GM19324 (cell line): ENCODE data around the gene EEF1AKMT1.

ENCODE experiments used
- ATAC-seq: cut with Tn5 transposase; IDR thresholded peaks from one replicate; pipeline ENCODE4 v1.9.1; 2021; ENCODE audit warnings: mild to moderate bottlenecking, moderate library complexity; ENCODE audit not compliant: unreplicated experiment, low FRiP score

EEF1AKMT1 gene

GRCh38 chr13:20773194-20774080 is at the start of gene EEF1AKMT1:
Gene EEF1AKMT1 (minus strand): TSS chr13:20773961. CDS start chr13:20757598, 16,363 bp downstream.
- ATAC-seq: peak; percentile 96

- ATAC-seq: no peak
Observed at GRCh38 chr13:20823071-20823470, 49.3 kb upstream of the EEF1AKMT1 start.

DNA sequence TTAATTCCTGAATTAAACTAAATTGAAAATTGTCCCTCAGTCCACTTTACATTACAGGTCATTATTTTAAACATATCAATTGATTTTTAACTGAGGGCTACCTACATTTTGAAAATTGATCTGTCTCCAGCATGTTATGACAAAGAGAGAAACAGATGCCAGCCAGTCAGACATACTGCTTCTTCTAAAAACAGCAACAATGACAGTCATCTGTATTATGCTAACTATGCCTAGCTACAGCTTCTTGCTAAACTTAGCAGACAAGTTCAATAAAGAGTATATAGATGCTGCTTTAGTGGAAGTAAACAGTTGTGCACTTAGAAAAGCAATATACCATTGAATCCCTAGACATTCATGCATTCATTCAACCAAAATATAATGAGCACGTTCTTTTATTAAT is 48.6 kb upstream of the EEF1AKMT1 start:
- no peak for ATAC-seq

- ATAC-seq: no peak
Observed at GRCh38 chr13:20819715-20820114, 46.0 kb upstream of the EEF1AKMT1 start.

DNA sequence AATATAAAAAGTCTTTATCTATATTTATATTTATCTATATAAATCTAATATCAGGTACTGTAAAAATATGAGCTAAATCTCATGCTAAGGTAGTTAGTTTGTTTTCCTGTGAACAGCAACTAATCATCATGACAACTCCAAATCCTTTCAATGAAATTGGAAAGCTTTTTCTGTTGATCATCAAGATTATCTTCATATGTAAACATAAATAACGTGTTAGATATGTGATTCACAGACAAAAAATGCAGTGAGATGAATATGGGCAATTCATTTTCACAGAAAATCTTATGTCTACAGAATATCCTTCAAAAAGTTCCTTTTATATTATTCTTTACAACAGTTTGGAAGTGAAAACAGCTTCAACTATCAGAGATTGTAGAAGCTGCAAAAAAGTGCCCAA is 41.7 kb upstream of the EEF1AKMT1 start:
- ATAC-seq: no peak

DNA sequence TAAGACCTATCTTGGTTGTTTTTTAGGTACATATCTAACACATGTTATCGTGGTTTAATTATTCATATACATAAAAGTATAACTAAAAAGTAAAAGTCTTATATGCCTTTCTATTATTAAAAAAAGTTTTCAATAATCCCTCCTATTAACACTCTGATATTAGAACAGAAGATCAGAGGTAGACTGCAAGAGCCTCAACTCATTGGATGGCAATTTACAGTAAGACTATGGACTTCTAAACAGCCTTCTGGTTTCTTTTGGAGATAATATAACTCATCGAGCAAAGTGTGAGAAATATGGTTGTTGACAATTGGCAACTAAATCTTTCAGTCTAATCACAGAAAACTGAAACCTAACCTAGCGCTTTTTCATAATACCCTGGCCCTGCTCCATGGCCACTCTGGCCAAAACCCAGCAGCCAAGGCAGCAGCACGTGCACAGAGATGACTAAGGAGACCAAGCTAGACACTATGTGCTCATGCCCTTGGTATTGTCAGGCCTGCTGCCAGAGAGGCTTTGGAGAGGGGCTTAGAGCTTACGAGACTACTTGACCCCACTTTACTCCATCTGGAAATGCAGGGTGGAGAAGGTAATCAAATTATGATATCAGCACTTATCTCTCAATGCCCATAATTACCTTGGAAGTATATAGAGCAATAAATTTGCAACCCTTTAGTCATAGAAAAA is 40.6 kb upstream of the EEF1AKMT1 start:
- ATAC-seq: no peak

- ATAC-seq: no peak
Observed at GRCh38 chr13:20812890-20813289, 39.1 kb upstream of the EEF1AKMT1 start.

DNA sequence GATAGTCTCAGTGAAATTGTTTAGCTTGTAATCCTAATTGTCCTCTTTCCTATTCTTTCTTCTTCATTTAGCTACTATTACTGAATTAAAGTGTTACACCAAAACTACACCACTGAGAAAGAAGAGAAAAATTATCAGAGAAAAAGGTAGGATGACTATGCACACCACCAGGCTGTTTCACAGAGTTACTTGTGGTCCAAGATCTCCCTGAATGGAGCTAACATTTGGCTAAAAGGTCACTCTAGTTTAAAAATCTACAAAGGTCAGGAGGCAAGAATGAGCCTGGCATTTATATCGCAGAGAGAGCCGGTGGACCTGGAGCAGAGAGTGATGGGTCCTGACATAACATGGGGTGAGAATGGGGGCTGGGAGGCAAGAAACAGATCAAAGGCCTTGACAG is 37.0 kb upstream of the EEF1AKMT1 start:
- ATAC-seq: no peak

GRCh38 chr13:20808874-20809273 is 35.1 kb upstream of the EEF1AKMT1 start:
- ATAC-seq: no peak

DNA sequence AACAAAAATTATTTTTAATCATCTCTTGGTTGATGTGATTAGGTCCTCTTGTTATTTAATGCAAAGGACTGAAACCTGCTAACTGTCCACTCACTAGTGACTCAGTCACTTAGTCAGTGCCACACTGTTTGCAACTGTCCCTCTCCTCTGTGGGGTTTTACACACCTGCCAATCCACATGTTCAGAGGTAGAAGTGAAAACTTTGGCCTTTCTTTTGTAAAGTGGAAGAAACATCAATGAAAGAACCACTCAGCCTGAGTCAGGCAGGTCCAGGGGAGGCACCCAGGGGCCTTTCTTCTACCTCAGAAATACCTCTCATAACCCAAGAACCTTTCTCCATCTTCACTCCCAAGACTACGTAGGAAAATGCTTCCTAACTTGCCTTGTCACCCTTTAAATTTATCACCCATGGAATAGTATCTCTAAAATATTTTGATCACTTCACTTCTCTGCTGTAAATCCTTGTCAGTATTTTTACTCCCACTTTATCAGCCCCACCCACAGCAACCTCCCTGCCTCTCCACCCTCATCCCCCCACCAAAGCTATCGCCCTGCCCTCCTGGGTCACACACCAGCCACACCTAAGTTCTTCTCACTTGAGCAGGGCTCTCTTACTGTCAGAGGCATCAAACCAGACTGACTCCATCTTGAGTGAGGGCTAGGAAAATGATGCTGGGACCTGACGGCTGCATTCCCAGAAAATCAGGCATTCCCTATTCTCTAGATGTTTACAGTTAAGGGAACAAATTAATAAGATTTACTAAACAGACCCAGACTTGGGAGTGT is 29.6 kb upstream of the EEF1AKMT1 start:
- ATAC-seq: no peak

DNA sequence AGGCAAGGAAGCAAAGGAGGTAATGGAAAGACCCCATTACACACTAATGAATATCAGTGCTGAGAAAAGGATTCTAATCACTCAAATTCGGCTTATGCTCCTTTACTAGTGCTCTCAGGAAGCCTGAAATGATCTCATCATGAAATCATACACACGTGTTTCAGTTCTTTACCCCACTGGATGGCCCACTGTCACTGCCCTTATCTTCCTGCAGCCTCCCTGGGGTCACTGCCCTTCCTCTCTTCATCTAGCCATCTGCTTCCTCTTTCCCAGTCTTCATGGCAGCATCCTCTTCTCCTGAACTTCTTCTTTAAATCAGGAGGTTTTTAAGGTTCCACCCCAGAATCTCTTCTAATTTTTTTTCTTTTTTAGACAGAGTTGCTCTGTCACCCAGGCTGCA is 27.9 kb upstream of the EEF1AKMT1 start:
- no peak for ATAC-seq

DNA sequence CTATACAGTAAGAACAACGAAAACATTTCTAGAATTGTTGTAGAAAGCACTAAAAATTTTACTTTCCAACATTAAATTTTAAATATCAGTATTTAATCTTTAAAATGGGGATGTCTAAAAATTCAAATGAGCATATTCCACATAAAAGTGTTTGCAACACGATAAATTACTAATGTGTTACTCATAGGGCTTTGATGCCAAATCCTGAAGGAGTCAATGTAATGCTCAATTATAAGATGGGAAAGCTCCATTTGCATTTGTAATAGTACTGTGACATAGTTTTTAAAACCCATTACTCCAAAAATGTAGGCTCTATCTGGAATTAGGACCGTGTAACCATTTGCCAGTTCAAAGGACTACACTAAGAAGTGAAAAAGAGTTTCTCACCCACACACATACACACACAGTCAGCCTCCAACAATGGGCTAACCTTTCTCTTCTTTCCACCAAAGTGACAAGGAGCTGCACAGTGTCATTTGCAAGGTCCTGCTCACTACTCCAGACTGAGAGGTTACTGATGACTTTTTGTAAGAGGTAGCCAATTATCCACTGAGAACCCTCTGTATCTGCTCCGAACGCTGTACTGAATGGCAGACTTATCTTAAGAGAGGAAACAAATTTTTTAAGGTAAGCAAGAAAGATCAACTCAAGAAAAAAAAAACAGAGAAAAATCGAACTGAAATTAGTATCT is 26.1 kb upstream of the EEF1AKMT1 start:
- ATAC-seq: no peak

DNA sequence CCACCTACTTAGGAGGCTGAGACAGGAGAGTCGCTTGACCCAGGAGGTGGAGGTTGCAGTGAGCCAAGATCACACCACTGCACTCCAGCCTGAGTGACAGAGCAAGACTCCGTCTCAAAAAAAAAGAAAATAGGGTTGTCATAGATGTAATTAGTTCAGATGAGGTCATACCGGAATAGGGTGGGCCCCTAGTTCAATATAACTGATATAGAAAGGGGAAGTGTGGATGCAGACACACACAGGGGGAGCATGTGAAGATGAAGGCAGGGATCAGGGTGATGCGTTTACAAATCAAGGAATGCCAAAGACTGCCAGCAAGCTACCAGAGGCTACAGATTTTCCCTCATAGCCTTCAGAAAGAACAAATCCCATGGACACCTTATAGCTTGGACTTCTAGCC is 24.3 kb upstream of the EEF1AKMT1 start:
- ATAC-seq: no peak

DNA sequence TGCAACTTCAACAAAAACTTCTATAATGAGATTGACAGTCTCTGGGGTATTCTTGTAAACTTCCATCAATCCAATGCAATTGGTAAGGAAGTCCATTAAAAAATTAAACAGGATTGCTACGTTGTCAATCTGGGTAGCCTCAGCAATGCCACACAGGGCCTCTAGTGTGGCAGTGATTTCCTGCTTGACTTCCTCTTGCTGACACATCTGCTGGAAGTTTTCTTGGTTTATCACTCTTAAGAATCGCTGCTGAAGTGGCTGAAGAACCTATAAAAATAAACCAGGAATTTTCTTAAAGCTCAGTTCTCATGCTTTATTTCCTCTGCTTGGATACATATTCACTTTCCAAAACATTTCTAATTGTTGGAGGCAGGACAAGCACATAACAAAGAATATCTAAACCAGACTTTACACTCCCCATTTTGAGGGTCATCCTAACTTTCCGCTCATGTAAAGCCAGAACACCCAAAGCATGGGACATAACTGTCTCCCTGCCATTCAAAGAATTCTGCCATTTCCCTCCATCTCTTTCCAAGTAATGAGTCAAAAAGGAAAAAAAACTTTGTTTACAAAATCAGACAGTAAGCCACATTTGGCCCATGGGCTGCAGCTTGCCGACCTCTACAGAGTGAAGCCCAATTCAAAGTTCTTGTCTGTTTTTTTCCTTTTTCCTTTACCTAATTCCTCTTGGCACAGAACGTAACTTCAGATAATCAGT is 23.2 kb upstream of the EEF1AKMT1 start:
- no peak for ATAC-seq

DNA sequence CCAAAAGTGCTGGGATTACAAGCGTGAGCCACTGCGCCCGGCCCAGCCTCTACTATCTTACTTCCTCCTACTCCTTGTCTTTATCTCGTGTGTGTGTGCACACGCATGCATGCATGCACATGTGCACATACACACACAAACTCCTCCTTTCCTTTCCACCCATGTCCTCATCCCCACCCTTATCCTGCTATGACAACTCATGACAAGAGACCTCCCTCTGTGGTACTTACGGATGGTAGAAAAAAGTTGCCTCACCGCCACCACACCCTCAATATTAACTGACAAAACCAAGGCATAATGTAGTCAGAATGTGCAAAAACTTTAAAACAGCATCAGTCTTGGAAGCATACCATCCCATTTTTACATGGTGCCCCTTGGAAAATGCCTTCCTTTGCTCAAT is 15.9 kb upstream of the EEF1AKMT1 start:
- ATAC-seq: no peak

DNA sequence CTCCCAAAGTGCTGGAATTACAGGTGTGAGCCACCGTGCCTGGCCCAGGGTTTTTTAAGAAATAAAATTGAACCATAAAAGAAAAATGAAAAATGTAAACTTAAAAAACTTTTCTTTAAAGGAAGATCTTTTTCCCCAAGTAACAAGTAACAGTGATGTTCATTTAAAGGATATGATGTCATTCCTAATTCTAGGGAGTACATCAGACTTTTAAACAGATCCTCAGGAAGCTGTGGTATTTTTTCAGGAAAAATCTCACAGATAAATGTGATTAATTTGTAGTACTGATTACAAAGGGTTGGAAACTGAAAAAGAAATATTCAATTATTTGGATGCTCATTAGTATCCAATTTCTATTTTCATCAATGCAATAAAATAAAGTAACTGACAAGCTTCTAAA is 14.6 kb upstream of the EEF1AKMT1 start:
- no peak for ATAC-seq

DNA sequence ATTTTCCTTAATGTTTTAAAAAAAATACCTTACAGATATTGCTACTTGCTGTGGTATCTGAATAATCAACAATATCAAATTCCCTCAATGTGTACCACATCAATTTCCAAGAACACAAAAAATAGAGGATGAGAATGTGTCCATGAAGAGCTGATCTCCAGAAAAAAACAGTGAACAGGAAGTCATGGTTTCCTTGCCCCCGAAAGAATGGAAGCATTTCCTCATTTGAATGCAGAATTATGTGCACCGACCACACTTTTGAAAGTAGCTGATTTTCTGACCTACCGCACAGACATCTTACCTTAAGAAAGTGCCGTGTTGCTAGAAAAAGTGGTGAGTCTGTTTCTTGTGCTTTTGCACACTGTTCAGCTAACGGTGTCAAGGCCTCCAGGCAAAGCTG is 13.4 kb upstream of the EEF1AKMT1 start:
- ATAC-seq: no peak

GRCh38 chr13:20782116-20782708 is 8.5 kb upstream of the EEF1AKMT1 start:
- peak; percentile 80 for ATAC-seq

DNA sequence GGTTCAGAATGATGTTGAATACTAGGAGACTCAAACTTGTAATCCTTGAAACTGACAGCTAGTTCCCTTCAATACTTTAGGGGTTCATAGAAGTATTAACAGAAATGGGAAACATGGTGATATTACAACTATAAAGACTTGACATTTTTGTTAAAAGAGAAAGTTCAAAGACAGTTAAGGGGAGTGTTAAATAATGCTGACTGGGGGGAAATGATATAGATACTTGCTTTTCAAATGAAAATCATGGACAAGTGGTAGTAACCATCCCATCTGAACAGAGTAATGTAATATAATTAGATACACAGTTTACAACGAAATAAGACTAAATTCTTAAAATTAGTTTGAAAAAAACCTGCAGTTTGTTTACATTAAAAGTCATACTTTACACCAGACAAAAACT is 6.6 kb upstream of the EEF1AKMT1 start:
- ATAC-seq: no peak
